Activated T-cell treated with anti-CD3 and anti-CD28 coated beads for 1 hour (primary cell): ENCODE data around the gene LIAS.
"Not testable (repeated sequence)": the region's sequence is repeated elsewhere in the genome, so short reads cannot be mapped to it uniquely, and the experiment has no call there.

Experiments used
- DNase-seq: peaks from one replicate; pipeline ENCODE4 v3.0.0-alpha.2; 2020; ENCODE audit warnings: low read depth

Gene LIAS

DNA sequence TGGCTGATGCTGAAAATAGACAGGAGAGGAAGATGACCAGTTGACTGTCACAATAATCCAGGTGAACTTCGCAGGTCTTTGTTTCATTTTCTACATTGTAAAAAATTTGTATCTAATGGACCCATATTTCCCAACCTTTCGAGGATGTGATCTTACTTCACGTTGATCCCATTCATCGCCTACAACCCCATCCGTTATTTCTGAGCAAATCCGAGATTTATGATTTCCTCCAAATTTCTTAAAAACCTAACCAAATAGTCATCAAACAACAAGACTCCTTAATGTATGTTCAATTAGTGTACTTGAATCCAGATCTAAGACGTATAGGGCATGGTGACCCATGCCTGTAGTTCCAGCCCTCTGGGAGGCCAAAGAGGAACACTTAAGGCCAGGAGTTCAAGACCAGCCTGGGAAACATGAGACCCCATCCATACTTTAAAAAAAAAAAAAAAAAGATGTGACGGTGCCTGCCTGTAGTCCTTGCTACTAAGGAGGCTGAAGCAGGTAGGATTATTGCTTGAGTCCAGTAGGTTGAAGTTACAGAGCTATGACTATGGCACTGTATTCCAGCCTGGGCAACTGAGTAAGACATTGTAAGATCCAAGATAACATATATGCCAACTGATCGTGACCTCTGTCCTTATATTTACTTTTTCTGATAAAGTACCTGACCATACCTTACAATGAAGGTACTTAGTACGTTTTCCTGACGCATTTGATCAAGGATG is 5.8 kb upstream of the LIAS start:
- DNase-seq: no peak

DNA sequence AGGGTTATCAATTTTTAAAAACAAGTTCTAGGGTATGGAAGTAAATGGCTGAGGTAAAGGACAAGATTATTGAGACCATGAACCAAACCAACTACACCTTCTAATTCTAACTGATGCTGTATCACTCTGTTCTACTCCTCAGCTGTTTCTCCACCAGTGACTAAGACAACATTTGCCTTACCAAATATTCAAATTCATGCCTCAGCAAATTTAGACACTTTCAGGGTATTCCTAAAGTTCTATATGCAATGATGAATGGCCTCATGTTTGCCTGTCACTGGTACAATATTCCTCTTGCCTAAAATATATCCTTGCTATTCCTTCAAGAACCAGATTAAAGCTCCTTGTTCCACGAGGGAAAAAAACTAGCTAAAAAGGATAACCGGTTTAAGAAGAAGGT is 5.1 kb upstream of the LIAS start:
- DNase-seq: no peak

- no peak for DNase-seq
Observed at GRCh38 chr4:39455486-39455885, 3.4 kb upstream of the LIAS start.

DNA sequence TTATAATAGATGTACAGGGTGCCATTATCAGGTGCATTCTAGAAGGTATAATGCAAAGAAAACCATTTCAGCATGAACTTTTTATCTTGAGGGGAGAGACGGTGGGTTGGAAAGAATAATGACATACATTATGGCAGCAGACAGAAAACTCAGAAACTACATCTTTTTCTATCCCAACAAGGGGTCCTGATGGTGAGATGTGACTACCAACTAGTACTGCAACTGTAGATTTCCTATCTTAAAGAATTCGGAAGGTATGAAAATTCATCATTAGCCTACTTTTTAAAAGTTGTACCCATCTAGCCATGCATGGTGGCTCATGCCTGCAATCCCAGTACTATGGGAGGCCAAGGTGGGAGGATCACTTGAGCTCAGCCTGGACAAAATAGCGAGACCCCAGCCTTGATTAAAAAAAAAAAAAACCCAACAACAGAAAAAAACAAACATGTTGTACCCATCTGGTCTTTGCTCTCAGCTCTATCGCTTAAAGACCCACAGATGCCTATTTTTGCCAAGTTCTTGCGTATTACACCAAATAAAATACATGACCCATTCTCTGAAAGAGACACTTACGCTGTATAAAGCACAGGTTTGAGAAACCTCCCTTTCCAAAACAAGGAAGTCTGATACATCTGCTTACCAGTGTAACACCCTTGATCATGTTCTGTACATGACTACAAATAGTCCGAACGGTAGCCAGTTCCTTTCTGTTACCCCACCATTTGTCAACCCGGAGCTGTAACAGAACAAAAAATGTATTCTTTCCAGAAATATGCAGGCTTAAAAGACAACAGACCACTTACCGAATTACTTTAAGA is 1.7 kb upstream of the LIAS start:
- DNase-seq: no peak

DNA sequence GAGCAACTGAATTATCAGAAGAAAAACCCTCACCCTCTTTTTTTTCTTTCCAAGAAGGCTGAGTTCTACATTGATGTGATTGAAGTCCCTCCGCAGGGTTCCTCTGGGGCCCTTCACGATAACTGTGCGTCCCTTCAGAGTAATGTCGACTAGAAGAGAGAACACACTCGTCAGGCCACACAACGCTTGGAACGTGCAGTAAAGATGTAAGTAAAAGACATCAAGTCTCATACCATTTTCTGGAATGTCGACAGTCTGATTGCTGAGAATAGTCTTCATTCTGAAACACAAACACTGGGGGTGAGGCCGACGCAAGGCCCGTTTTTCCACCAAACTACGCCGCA is 723 bp upstream of the LIAS start:
- not testable (repeated sequence) for DNase-seq

DNA sequence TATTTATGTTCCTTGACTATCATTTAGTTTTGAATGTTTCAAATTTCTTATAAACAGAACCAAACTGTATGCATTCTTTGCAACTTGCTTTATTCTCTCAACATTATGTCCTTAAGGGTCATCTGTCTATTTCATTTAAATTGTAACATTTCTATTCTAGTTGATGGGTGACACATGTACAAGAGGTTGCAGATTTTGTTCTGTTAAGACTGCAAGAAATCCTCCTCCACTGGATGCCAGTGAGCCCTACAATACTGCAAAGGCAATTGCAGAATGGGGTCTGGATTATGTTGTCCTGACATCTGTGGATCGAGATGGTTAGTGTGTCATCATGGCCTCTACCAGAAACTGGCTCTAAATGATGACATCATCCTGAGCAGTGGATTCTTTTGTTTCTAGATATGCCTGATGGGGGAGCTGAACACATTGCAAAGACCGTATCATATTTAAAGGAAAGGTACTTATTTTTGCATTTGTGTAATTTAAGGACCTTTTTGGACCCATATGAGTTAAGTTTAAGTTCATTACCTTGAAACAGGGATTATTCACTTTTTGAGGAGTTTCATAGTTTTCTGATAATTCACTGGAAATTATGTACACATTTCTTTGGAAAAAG is 6.1 kb downstream of the LIAS start:
- no peak for DNase-seq

GRCh38 chr4:39466747-39467146 is 7.9 kb downstream of the LIAS start:
- DNase-seq: no peak

DNA sequence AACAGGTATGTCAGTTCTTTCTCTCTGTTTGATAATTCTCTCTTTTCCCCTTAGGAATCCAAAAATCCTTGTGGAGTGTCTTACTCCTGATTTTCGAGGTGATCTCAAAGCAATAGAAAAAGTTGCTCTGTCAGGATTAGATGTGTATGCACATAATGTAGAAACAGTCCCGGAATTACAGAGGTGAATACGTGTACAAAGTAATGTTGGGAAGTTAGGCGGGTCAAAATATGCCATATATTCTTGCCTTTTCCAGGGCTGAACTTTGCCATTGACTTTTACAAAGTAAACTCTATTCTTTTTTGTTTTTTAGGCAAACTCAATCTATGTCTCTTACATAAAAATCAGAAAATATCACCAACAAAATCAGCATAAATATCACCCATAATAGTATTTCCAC is 8.6 kb downstream of the LIAS start:
- no peak for DNase-seq

DNA sequence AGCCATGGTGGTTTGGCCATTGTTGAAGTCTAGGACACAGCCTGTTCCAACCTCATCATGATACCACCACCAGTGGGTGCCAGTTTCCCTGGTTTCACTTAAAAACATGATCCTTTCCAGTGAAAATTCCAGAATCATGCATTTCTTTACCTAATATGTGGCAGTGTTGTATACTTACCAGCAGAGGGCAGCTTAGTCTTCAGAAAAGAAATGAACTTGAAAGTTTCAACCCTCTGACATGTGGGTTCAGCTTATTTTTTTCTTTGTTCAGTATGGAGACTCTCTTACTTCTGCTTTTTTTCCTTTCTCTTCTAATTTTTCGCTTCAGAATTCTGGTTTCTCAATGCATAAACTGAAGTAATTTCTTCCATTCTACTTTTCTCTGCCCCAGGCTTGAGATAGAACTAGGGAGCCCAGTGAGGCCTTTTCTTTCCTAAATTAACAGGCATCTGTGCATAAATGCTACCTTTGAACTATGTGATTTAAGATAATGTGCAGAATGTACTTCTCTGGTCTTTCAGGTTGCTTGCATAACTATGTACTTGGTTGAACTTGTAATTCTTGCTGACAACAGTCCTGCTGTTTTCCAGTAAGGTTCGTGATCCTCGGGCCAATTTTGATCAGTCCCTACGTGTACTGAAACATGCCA is 10.7 kb downstream of the LIAS start:
- no peak for DNase-seq

GRCh38 chr4:39470402-39470801 is 11.5 kb downstream of the LIAS start:
- DNase-seq: no peak

DNA sequence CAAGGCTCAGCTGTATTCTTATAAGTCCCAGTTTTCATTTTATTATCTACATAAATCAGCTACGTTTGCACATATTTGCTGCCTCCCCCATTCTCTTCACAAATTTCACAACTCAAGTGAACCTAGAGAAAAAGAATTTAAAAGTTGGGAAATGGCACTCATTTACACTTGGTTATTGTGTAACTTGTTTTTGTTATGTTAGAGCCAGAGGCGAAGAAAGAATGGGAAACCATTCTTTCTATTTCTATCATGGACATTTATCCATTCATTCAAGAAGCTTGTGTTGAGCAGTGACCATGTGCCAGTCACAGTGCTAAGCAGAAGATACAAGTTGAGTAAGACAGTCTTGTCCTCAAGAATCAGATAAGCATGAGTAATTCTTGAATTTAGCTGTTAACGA is 13.5 kb downstream of the LIAS start:
- DNase-seq: no peak

- no peak for DNase-seq
Observed at GRCh38 chr4:39476187-39476895, 17.5 kb downstream of the LIAS start.

GRCh38 chr4:39480251-39480650 is 21.4 kb downstream of the LIAS start:
- DNase-seq: no peak

GRCh38 chr4:39480902-39481695 is 22.2 kb downstream of the LIAS start:
- DNase-seq: no peak

DNA sequence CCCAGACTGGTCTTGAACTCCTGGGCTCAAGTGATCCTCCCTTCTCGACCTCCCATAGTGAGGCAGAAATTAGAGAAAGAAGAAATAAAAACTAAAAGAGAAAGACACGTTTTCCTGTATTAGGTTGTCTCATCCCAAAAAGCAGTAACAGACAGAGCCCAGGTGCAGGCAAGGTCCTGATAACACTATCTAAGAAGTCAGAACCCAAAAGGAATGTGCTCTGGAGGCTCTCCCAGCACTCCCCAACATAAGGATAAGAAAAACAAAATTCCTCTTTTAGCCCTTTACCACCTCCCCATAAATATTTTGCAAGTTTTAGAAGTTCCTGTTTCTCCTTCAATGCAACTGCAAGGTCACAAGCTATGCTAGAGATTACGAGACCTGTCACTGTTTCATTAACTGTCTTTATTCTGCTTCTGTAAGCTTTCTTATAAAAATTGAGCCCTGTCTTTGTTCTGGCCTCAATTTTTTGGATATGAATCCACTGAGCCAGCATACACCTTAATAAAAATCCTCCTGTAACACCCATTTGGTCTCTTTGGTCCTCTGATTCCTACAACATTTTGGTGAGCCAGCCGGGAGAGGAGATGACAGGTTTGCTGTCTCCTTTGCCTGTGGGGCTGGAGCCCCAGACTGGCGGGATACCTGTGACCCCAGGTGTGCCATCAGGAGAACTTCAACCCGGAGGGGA is 25.9 kb downstream of the LIAS start:
- DNase-seq: no peak

- DNase-seq: no peak
Observed at GRCh38 chr4:39486221-39486804, 27.5 kb downstream of the LIAS start.

DNA sequence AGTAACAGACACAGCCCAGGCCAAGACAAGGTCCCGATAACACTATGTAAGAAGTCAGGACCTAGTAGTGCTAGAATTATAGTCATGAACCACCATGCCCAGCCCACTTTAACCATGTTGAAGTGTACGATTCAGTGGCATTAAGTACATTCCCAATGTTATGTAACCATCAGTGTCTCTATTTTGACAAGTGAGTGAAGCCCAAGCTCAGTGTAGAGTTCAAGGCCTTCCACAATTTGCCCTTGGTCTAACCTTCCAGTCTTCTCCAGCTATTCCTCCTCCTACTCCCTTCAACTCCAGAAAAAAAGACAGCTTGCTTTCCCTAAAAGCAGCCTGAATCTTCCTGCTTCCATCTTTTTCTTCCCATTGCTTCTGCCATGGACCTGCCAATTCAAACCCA is 31.5 kb downstream of the LIAS start:
- no peak for DNase-seq

GRCh38 chr4:39494354-39494753 is 35.5 kb downstream of the LIAS start:
- DNase-seq: no peak

DNA sequence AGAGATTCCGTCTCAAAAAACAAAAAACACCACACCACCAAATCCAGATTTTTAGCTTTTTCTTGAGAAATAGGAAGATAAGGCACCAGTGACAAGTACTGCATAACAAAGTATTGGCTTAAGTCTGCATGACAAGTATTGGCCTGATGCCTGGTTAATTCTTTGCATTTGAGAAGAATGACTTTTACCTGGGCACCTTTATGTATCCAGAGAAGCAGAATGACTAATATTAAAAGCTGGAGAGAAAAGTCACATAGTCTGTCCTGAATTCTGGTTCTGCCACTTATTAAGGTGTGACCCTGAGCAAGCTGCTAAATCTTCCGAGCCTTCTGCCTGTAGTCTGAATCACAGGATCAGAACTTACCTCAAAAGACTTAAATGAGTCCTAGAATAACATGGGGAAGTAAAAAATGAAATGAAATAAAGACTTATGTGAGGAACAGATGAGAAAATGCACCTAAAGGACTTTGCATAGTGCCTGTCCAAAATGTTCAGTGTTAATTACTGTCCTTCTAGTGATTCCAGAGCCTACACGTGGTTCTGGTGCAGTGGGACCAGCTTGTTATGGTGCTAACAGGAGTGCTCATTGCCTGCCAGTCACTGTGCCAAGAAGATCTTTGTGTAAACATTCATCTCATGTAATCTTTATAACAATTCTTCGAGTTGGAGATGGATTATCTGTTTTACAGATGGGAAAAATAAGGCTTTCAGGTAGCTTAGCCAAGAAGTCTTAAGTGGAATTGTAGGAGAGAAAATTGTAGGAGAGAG is 36.8 kb downstream of the LIAS start:
- DNase-seq: no peak
